Activated CD4-positive, alpha-beta T cell treated with anti-CD3 and anti-CD28 coated beads for 48 hours (primary cell): Measurements from ENCODE around the gene ULK1.
A peak's percentile ranks its signal among the peaks of the same experiment; 100 is the strongest.

ENCODE experiments used
- DNase-seq: peaks from one replicate; pipeline ENCODE4 v3.0.0-alpha.2; 2020

Gene ULK1

DNA sequence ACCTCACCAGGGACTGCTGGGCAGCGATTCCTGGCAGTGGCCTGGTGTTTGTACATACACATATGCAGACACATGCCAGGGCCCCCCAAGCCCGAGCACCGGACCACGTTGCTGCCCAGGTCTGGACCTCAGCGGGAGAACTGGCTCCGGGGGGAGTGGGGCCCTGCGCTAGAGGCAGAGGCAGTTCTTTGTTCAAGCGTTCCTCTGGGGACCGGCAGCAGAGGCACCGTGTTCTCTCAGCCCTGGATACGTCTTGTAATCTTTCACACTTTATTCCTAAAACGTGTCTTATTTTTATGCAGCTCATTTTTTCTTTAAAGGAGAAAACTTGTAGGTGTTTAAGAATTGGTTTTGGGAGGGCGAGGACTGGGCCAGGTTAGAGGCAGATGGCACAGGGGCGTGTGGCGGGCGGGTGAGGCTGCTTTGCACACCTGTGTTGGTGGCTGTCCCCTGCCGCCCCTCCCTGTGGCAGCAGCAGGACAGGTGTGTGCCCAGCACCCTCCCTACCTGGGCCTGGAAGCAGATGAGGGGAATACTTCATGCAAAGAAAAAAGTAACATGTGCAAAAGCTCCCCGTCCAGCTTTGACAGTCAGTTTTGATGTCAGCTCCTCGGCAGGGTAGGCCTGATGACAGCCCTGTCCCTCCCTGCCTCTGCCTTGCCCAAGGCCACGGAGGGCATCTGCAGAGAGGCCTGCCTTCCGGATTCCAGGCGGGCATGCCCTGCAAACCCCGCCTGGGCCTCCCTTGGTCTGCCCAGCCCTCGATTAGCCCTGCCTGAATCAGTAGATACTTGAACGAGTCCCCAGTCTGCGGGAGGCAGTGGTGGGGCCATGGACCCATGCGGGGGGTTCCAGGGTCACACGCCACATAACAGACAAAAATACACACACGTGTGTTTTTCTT lies 27.7 kb downstream of the ULK1 start:
- no peak for DNase-seq

DNA sequence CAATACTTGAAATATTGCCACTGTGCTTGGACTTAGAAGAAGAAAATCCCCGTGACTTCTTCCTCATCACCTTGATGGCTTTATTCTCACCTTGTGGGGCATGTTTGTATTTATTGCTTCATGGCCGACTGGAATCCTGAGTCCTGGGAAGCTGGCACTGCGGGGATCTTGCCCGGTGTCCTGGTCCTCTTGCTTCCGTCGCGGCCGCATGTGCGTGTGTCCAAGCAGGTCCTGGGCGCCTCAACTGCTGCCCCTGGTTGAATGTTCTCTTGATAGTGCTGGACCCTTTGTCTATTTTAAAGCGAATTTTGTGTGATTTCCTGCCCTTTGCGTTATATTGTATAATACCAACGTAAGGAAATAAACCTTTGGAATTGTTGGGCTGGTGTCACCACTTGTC lies 28.4 kb downstream of the ULK1 start:
- no peak for DNase-seq

DNA sequence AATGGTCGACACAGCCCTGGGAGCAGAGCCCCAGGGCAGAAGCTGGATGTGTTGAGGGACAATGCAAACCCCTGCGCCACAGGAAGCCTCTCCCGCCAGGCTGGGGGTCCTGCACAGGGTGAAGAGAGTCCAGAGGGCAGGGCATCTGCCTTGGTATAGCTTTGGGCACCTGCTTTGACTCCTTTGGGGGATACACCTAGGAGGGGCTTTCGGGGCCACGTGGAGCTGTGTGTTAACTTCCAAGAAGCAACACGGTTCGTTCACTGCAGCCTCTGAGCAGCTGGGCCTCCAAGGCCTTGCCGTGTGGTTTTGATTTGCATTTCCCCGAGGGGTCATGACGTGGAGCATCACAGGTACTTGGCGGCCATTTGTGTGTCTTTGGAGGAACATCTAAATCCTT lies 28.8 kb downstream of the ULK1 start:
- DNase-seq = no peak

DNA sequence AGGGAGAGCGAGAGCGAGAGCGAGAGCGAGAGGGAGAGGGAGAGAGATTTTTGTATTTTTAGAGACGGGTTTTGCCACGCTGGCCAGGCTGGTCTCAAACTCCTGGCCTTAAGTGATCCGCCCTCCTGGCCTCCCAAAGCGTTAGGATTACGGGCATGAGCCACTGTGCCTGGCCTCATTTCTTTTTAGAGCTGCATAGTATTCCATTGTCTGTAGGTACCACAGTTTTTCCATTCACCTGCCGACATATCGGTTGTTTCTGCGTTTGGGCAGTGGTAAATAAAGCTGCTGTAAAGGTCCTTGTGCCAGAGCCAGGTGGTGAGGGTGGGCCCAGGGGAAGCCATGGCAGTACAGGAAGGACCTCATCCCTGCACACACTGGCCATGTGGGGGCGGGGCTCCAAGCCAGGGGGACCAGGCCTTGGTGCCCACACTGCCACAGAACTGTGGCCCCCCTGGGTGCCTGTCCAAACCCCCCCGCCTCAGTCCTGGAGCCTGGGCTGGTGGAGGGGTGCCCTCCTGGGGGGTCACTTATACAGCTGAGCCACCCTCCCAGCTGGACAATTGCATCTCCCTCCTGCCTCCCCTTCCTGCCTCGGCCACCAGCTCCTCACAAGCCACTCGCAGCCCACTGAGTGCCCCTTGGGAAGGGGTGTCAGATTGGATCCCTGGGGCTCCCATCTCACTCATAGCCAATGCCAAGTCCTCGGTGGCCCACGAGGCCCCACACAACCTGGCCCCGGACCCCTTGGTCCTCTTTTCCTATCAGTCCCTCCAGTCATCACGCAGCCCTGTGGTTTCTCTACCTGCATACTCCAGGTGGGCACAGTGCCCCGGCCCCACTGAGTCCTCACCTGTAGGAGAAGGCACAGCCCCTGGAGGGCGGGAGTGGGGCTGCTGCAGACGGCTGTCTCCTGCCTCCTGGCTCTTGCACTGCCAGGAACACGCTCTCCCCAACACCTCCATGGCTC lies 33.0 kb downstream of the ULK1 start:
- DNase-seq = no peak

DNA sequence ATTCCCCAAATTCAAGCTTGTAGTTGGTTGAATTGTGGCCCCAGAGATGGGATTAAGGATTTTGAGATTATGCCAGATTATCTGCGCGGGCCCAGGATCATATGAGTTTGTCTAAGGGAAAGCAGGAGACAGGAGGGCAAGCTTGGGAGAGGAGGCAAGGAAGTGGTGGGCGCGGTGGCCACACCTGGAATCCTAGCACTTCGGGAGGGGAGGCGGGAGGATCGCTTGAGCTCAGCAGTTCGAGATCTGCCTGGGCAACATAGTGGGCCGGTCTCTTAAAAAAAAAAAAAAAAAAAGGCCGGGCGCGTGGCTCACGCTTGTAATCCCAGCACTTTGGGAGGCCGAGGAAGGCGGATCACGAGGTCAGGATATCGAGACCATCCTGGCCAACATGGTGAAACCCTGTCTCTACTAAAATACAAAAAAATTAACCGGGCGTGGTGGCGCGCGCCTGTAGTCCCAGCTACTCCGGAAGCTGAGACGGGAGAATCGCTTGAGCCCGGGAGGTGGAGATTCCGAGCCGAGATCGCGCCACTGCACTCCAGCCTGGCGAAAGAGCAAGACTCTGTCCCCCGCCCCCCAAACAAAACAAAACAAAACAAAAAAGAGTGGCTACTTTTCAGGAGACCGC lies 33.8 kb downstream of the ULK1 start:
- DNase-seq = peak; percentile 54

DNA sequence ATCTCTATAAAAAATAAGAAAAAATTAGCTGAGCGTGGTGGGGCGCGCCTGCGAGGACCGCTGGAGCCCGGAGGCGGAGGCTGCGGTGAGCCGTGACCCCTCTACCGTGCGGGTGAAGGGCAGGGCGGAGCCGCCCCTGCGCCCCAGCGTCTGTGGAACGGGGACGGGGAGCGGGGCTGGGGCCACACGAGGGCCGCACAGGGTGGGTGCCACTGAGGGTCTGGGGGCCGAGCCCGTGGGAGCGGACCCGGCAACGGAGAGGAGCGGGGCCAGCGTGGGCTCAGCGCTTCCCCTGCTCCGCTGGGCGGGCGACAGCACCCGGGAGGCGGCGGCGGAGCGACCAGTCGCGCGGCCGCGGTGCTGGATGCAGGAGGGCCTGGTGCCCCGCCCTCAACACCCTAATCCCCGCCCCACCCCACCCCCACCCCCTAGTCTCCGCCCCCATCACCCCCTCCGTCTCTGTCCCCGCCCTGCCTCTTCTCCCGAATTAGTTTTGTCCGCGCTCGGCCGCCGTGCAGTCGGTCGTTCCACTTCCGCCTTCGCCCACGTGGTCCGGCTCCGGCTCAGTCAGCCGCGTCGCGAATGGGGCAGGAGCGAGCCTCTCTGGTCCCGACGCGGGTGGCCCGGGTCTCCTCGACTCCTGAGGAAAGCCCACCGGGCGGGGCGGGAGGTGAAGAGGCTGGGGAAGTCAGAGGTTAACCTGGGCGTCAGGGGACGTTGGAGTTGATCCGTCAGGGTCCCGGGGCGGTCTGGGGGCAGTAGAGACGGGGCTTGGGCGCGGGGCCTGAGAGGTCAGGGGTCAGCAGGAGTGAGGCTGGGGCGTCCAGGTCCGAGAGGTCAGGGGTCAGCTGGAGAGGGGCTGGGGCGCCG lies 34.5 kb downstream of the ULK1 start, which contains the start of gene PUS1:
TSS of gene PUS1 (plus strand) at position 566 of the 870 bp plus-strand sequence. CDS start 447 bp downstream, outside the sequence.
- DNase-seq = peak; percentile 95

DNA sequence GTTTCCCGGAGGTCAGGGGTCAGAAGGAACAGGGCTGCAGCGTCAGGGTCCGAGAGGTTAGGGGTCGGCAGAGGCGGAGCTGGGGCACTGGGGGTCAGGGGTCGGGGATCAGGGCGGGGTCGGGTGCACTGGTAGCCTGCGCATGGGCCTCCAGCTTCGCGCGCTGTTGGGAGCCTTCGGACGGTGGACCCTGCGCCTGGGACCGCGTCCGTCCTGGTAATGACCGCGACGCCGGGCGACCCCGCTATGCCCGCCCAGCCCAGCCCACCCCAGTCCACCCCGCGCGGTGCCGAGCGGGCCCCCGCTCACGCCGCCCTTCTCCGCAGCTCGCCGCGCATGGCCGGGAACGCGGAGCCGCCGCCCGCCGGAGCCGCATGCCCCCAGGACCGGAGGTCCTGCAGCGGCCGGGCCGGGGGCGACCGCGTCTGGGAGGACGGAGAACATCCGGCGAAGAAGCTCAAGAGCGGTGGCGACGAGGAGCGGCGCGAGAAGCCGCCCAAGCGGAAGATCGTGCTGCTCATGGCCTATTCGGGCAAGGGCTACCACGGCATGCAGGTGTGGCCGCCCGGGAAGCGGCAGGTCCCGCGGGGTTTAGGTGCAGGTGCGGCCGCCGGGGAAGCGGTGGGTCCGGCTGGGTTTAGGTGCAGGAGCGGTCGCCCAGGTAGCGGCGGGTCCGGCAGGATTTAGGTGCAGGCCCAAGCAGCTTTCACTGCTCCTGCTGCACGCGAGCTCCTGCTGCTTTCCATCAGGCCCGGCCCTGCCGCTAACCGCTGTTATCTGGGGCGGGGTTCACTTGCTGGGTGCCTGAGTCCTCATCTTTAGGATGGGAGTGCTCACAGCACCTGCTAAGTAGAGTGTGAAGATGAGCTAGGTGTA lies 35.4 kb downstream of the ULK1 start:
- peak; percentile 51 for DNase-seq

DNA sequence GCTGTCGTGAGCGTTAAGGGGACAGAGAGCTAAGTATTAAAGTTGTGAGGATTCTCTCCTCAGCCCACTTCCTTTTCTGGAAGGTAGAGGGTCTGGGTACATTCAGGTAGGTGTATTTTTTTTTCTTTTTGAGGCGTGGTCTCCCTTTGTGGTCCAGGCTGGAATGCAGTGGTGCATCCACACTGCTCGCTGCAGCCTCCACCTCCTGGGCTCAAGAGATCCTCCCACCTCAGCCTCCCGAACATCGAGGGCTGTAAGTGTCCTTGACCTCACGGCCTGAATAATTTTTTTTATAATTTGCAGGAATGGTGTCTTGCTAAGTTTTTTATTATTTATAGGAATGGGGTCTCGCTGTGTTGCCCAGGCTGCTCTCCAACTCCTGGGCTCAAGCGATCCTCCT lies 36.1 kb downstream of the ULK1 start:
- DNase-seq = no peak

DNA sequence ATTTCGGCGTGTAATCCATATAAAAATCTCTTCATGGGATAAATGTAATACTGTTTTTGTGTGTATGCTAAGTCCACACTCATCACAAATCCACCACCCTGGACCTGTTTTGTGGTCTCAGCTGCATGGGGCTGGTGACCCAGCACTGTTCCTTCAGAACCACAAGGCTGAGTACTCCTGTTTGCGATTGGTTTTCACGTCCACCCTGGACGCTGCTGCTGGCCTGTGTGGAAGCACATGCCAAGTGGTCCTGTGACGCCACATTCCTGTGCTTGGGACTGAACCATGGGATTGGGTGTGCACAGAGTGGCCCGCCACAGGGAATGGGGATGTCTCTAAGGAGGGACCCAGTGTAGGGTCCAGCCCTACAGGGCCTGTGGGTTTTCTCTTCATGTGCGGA lies 39.0 kb downstream of the ULK1 start:
- DNase-seq = no peak

DNA sequence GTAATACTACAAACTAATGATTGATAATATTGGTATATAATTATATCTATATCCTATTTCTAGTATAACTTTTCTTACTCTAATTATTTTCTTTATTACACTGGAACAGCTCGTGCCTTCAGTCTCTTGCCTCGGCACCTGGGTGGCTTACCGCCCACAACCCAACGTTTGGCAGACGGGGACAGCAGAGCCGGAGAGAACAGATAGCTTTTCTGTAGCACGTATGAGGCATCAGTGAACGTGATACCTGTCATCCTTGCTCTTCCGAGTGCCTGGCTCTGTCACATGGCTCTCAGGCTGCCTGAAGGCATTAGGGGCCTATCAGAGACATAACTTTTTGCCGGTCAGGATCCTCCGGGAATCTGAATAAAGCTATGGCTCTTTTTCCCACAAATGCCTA lies 40.1 kb downstream of the ULK1 start:
- no peak for DNase-seq

DNA sequence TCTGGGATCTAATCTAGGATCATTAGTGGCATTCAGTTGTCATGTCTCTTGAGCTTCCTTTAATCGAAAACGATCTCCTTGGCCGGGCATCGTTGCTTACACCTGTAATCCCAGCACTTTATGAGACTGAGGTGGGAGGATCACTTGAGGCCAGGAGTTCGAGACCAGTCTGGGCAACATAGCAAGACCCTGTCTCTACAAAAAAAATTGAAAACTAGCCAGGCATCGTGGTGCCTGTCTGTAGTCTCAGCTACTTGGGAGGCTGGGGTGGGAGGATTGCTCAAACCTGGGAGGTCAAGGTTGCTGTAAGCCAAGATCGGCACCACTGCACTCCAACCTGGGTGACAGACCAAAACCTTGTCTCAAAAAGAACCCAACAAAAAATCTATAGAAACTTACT lies 43.7 kb downstream of the ULK1 start:
- DNase-seq = no peak

DNA sequence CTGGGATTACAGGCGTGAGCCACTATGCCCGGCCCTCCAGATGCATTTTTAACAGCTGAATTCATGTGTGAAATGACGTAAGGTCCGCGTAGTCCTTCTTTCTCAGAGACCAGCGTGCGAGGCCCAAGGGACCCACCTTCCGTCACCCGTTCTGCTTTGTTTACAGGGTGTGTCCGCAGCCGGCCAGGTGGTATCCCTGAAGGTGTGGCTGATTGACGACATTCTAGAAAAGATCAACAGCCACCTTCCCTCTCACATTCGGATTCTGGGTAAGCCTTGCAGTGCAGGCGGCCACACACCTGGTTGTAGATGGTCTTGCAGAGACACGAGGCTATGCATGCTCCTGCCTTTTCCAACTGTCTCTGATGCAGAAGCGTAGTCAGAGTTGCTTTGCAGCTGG lies 44.6 kb downstream of the ULK1 start:
- DNase-seq = no peak

DNA sequence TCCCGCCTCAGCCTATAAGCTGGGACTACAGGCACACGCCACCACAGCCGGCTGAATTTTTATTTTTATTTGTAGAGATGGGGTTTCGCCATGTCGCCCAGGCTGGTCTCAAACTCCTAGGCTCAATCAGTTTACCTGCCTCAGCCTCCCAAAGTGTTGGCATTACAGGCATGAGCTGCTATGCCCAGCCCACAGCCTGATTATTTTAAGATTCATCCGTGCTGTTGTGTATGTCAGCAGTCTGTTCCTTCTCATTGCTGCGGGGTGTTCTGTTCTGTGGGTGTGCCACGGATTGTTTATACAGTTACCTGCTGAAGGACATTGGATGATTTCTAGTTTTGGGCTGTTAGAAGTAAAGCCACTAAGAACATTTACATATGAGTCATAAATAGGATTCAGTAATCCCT lies 45.7 kb downstream of the ULK1 start:
- DNase-seq = no peak

DNA sequence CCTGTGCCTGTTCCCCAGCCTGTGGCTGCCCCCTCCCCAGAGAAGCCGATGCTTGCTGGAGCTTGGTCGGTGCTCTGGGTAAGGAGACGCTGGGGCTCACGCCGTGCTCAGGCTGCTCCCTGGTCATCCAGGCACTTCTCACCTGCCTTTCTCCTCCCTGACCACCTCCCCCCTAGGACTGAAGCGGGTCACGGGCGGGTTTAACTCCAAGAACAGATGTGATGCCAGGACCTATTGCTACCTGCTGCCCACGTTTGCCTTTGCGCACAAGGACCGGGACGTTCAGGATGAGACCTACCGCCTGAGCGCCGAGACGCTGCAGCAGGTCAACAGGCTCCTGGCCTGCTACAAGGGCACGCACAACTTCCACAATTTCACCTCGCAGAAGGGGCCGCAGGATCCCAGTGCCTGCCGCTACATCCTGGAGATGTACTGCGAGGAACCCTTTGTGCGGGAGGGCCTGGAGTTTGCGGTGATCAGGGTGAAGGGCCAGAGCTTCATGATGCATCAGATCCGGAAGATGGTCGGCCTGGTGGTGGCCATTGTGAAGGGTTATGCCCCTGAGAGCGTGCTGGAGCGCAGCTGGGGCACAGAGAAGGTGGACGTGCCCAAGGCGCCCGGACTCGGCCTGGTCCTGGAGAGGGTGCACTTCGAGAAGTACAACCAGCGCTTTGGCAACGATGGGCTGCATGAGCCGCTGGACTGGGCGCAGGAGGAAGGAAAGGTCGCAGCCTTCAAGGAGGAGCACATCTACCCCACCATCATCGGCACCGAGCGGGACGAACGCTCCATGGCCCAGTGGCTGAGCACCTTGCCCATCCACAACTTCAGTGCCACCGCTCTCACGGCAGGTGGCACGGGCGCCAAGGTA lies 46.9 kb downstream of the ULK1 start:
- DNase-seq = no peak

DNA sequence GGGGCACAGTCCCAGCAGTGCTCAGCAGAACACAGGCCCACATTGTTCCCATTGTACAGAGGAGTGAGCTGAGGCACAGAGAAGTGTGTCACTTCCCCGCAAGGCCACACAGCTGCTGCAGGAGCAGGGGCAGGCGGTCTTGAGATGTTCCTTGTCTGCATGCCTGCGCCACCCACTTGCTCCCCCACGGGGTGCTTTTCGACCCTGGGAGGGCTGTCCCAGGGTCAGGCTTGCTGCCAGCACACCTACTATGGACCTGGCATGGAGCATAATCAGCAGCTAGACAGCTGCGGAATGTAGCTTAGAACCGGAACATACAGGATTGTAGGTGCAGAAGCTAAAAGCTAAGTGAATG lies 47.5 kb downstream of the ULK1 start:
- DNase-seq = no peak

DNA sequence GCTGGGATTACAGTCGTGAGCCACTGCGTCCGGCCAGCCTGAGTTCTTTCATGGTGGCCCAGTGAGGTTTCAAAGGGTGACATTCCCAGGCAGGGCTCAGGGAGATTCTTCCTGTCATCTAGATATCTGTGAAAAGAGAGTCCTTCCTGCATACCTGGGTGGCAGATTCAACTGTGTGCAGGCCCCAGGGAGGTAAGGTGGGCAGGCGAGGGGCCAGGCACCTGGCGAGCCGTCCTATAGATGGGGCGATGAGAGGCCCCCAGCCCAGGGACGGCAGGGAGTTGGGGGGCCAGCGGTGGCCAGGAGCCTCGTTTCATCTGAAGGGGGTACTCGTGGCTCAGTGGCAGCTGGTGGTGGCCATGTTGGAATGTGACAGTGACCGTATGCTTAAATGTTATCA lies 48.2 kb downstream of the ULK1 start:
- DNase-seq = no peak

DNA sequence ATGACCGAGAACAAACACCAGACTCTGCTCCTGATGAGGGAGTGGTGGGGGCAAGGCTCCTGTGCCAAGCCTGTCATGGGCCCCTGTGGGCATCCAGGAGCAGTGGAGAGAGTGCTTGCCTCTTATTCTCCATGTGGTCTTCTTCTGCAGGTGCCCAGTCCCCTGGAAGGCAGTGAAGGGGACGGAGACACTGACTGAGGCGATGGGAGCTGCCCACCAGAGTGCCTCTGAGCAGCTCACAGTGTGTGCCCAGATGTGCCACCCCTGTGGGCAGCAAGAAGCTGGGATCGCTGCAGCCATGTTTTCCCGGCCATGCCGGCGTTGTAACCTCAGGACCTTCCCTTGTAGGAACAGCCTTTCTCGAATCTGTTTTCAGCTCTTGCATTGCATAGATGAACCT lies 49.0 kb downstream of the ULK1 start:
- no peak for DNase-seq

DNA sequence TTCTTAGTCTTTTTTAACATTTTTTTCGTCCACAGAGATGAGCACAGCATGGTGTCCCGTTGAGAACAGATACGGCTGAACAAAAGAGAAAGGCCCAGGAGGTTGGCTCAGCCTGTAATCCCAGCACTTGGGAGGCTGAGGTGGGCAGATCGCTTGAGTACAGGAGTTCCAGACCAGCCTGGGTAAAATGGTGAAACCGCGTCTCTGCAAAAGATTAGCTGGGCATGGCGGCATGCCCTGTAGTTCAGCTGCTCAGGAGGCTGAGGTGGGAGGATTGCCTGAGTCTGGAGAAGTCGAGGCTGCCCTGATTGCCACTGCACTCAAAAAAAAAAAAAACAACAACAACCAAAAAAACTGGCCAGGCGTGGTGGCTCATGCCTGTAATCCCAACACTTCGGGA lies 49.5 kb downstream of the ULK1 start:
- DNase-seq = no peak

DNA sequence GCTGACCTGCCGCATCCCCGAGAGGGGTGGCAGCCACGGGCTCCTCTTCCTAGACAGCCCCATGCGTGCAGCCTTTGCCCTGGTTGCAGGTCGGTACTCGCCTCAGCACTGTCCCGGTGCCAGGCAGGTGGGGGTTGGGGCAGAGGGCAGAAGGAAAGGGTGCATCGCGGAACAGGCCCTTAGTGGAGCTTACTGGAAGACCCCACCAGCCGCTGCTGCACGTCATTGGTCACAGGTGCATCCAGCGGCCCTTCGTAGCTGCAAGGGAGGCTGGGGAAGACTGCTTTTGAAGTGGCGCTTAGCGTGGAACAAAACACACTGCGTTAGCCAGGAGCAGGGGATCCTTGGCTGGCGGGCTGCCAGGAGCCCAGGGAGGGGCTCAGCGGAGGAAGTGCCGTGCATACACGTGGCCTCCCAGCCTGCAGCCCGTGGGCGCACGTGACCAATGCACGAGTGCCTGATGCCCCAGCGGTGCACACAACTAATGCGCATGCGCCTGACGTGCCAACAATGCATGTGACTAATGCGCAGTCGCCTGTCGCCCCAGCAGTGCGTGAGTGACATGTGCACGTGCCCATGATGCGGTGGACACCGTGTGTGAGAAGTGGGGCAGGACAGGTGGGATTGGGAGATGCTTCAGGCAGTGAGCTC lies 50.3 kb downstream of the ULK1 start:
- DNase-seq = no peak

DNA sequence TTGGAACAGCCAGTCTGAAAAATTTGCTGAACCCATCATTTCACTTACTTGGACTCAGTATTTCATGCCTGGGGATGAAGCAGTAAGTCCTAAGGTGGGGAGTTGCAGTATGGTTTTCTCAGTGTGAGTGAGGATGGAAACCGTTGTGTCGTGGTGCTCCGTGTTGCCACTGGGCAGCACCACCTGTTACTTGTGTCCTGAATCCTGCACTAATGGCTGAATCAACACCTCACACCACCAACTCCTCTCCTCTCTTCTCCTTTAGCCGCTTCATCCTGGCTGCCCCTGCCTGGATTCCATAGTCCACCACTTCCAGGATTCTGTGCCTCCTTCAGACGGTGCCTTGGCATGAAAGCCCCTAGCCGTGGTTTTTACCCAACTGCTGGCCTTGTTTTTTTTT lies 52.3 kb downstream of the ULK1 start:
- DNase-seq = no peak
